Lower lobe of right lung (tissue), 2 donors: ENCODE data around the gene BOD1L1. TPM values are rescaled to one million over a fixed set of nuclear protein-coding genes. Genes with fewer than 3 reads are reported as not detected.

ENCODE experiments used
- ATAC-seq, 2 donors: fragments of 200-7000 bp; cut with Tn5 transposase; one replicate each; pipeline ENCODE4 v1.9.1; 2020 to 2022; ENCODE audit warnings: mild to moderate bottlenecking in 2 of 2, moderate library complexity in 2 of 2
- DNase-seq: peaks from one replicate; pipeline ENCODE4 v3.0.0-alpha.2; 2020
- H3K27ac ChIP-seq: fragments of 200-600 bp; one replicate; pipeline ENCODE4 v1.8.0; 2022
- H3K27me3 ChIP-seq: fragments of 200-600 bp; one replicate; pipeline ENCODE4 v1.8.0; 2022; ENCODE audit warnings: low read depth
- H3K36me3 ChIP-seq: fragments of 200-600 bp; one replicate; pipeline ENCODE4 v1.8.0; 2022; ENCODE audit warnings: mild to moderate bottlenecking
- H3K4me1 ChIP-seq: fragments of 200-600 bp; one replicate; pipeline ENCODE4 v1.8.0; 2022
- H3K4me3 ChIP-seq: fragments of 200-600 bp; one replicate; pipeline ENCODE4 v1.8.0; 2022; ENCODE audit warnings: mild to moderate bottlenecking
- H3K9me3 ChIP-seq: fragments of 200-600 bp; one replicate; pipeline ENCODE4 v1.8.0; 2022
- intact Hi-C: fragments of 100-400 bp; cut with DNase I; formaldehyde crosslinking; loops from one replicate; pipeline ENCODE4 v1.11.0; 2022
- long read RNA-seq: library from polyadenylated mRNA; unstranded; transcript quantifications from one replicate; pipeline ENCODE4 v2.0.0, GENCODE V29; 2021
- total RNA-seq: library from RNA; stranded (reverse); fragmentation: NEBNext Ultra II Directional; extraction: Animal tissue kit (Norgen Biotek cat#: 25700); gene quantifications from one replicate; pipeline ENCODE4 v1.2.1, GENCODE V29; 2021
- TF ChIP-seq, protein P1 (sequence below): fragments of 200-600 bp; IDR thresholded peaks from one replicate; pipeline ENCODE4 v1.8.0; 2022; ENCODE audit warnings: antibody characterized with exemption, mild to moderate bottlenecking
- donor health status: DM: no; HTN: yes; CAD: no; lungs with severe emphysema.

BOD1L1 gene
- 42.7 TPM for total RNA-seq
- long read RNA-seq, partial matches to known transcripts: 72 of 83 reads
- long read RNA-seq, other reads (novel, unspliced or antisense): 11 of 83 reads

DNA sequence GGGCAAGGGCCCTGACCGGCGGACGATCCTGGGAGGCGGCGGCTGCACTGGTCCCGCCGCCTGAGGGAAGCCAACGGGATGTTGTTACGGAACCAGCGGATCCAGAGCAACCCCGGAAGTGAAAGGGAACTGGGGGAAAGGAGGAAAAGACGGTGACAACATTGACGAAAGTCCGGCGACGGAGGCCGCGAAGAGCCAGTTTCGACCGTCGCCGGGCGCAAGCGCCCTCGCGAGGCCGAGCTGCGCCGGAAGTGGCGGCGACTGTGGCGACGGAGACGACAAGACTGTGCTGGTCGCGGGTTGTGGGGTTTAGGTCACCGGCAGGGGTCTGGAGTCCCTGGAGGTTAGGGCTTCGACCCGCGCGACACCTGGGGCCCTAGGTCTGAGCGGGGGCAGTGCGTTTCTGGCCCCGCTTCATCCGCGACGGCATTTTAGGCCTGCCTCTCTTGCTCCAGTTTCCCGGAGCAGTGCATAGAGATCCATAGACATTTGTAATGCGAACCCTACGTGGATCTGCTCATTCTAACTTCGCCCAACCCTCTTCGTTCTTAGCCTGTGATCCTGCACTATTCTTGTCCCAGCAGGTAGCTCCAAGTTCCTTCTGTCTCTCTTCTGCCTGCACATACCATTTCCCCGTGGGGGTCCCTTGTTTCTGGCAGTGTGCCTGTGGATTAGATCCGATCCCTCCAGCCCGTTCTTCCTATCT, at the start of gene BOD1L1:
BOD1L1 (minus strand) TSS at position 120 of the 706 bp plus-strand sequence. CDS start 138 bp downstream, outside the sequence.
- TF ChIP-seq, protein P1, sequence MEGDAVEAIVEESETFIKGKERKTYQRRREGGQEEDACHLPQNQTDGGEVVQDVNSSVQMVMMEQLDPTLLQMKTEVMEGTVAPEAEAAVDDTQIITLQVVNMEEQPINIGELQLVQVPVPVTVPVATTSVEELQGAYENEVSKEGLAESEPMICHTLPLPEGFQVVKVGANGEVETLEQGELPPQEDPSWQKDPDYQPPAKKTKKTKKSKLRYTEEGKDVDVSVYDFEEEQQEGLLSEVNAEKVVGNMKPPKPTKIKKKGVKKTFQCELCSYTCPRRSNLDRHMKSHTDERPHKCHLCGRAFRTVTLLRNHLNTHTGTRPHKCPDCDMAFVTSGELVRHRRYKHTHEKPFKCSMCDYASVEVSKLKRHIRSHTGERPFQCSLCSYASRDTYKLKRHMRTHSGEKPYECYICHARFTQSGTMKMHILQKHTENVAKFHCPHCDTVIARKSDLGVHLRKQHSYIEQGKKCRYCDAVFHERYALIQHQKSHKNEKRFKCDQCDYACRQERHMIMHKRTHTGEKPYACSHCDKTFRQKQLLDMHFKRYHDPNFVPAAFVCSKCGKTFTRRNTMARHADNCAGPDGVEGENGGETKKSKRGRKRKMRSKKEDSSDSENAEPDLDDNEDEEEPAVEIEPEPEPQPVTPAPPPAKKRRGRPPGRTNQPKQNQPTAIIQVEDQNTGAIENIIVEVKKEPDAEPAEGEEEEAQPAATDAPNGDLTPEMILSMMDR: peak; percentile 54
- DNase-seq: peak; percentile 92
- peak within 1 kb of the TSS; percentile 96 for H3K27ac ChIP-seq
- peak; percentile 96 to 98 for ATAC-seq
- no peaks in the 10 kb centered on the region for H3K27me3 ChIP-seq
- peak within 1 kb of the TSS; percentile 87 for H3K4me3 ChIP-seq
- peaks cover 28% of the 10 kb centered on the region for H3K4me1 ChIP-seq
- intact Hi-C loops: no loop called here
- H3K36me3 ChIP-seq: no peaks in the 10 kb centered on the region
- H3K9me3 ChIP-seq: no peaks in the 10 kb centered on the region

DNA sequence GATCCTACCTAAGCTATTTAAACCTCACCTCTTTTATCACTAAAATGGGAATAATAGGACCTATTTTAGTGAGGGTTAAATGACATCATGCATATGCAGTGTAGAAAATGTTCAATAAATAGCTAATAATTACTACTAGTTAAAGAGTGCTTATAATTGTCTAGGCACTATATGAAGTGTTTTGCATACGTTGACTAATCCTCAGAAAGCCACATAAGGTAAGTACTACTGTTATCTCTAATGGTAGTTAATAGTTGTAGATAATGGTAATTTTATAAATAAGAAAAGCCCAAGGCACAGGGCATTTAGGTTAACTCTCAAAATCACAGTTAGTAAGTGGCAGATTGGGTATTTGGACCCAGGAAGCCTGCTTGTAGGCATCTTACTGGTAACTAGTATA, 47.4 kb upstream of the BOD1L1 start:
- Histone ChIP-seq H3K4me1 (no peaks in the 10 kb centered on the region), H3K4me3 (no peak overlapping the region), H3K9me3 (peaks cover 19% of the 10 kb centered on the region), H3K27ac (no peak overlapping the region), H3K27me3 (no peaks in the 10 kb centered on the region), H3K36me3 (no peaks in the 10 kb centered on the region)
- intact Hi-C loops: no loop called here
- TF ChIP-seq, protein P1: no peak
- DNase-seq: no peak
- ATAC-seq: no peak

DNA sequence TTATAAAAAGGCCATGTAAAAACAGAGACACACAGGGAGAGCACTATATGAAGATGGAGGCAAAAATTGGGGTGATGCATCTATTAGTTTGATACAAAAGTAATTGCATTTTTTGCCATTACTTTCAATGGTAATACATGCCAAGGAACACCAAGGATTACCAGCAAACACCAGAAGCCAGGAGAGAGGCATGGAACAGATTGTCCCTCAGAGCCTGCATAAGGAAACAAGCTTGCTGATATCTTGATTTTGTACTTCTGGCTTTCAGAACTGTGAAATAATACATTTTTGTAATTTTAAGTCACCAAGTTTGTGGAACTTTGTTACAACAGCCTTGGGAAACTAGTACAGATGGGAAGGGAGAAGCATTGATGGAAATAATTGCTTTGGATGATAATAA, 45.6 kb upstream of the BOD1L1 start:
- no peak for ATAC-seq
- no peaks in the 10 kb centered on the region for H3K36me3 ChIP-seq
- H3K27me3 ChIP-seq: no peaks in the 10 kb centered on the region
- H3K9me3 ChIP-seq: peaks cover 15% of the 10 kb centered on the region
- no peak overlapping the region for H3K4me3 ChIP-seq
- no peak overlapping the region for H3K27ac ChIP-seq
- intact Hi-C loops: no loop called here
- no peak for DNase-seq
- TF ChIP-seq, protein P1: no peak
- no peaks in the 10 kb centered on the region for H3K4me1 ChIP-seq

DNA sequence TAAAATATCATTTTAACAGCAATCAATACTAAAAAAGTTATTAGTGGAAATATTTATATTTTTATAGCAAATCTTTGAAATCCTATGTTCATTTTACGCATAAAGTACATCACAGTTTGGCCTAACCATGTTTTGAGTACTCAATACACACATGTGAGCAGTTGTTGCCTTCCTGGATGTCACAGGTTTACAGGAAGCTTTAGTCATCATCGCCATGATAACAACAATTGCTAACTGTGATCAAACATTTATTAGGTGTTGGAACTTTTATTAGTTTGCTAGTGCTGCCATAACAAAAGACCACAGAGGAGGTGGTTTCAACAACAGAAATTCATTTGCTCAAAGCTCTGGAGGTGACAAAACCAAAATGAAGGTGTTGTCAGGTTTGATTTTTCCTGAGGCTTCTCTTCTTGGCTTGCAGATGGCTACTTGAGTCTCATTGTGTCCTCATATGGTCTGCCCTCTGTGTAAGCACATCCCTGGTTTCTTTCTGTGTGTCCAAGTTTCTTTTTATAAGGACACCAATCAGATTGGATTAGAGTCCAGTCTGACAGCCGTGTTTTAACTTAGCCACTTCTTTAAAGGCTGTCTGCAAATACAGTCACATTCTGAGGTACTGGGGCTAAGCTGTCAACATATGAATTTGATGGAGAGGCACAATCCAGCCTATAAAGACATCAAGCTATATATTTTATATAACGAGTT, 43.1 kb upstream of the BOD1L1 start:
- no peak for DNase-seq
- intact Hi-C loops: no loop called here
- no peak for ATAC-seq
- TF ChIP-seq, protein P1: no peak
- Histone ChIP-seq H3K4me3 (no peak overlapping the region), H3K27ac (no peak overlapping the region), H3K36me3 (no peaks in the 10 kb centered on the region), H3K4me1 (no peaks in the 10 kb centered on the region), H3K27me3 (no peaks in the 10 kb centered on the region), H3K9me3 (peaks cover 5% of the 10 kb centered on the region)

DNA sequence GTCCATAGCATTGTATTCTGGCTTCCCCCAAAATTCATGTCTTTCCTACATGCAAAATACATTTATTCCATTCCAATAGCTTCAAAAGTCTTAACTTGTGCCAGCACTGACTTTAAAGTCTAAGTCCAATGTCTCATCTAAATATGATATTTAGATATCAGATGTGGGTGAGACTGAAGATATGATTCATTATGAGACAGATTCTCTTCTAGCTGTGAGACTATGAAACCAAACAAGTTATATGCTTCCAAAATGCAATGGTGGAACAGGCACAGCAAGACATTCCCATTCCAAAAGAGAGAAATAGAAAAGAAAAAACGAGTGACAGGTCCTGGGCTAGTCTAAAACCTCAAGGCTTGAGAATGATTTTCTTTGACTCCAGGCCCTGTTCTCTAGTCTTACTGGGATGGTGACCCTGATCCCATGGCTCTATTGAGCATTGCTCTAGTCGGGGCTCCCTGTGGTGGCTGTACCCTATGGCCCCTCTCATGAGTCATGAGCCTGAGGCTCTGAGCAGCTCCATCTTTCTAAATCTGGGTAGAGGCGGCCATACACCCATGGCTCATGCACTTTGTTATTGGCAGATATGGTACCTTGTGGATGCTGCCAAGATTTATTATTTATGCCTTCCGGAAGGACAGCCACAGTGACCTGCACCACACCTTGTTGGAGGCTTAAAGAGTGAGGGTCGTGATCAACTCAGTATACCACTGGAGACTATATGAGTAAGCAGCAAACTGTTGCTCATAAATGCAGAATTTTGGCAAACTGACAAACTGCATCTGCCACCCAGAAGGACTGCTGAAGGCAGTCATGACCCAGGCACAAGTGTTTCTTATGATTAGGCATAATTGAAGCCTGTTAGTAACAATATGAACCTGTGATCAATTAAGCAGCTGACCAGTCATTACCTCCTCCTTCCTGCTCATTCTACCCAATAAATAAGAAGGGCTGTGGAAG, 38.5 kb upstream of the BOD1L1 start:
- TF ChIP-seq, protein P1: no peak
- ATAC-seq (no peak), DNase-seq (no peak)
- no peak overlapping the region for H3K4me3 ChIP-seq
- intact Hi-C loops: no loop called here
- no peaks in the 10 kb centered on the region for H3K36me3 ChIP-seq
- no peak overlapping the region for H3K27ac ChIP-seq
- no peaks in the 10 kb centered on the region for H3K9me3 ChIP-seq
- no peaks in the 10 kb centered on the region for H3K27me3 ChIP-seq
- no peaks in the 10 kb centered on the region for H3K4me1 ChIP-seq
